Inferior parietal cortex (tissue), 1 donor: ENCODE measurements around the gene ZBTB2.
"Not testable (repeated sequence)": the region's sequence is repeated elsewhere in the genome, so short reads cannot be mapped to it uniquely, and the experiment has no call there.

Source experiments
- DNase-seq: peaks from one replicate; pipeline ENCODE4 v3.0.0-alpha.2; 2016; ENCODE audit errors: extremely low spot score

The ZBTB2 gene

GRCh38 chr6:151372164-151372563 lies 19.2 kb downstream of the ZBTB2 start:
- DNase-seq, result no peak

GRCh38 chr6:151370509-151371078 lies 20.8 kb downstream of the ZBTB2 start:
- DNase-seq, result no peak

- no peak for DNase-seq
Measured at GRCh38 chr6:151365233-151365632, 26.1 kb downstream of the ZBTB2 start.

DNA sequence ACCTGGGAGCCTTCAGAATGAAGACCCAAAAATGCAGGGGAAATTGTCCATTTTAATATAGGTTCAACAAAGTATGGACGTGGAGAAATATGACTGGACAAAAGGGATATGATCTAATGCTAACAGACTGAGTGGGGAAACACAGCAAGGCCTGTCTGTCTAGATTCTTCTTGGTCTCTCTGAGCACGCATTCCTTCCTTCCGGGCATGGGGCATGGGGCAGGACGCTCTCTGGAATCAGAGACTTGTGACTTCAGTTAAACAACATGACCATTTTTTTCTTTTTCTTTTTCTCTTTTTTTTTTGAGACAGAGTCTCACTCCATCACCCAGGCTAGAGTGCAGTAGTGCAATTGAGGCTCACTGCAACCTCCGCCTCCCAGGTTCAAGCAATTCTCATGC lies 31.9 kb downstream of the ZBTB2 start:
- no peak for DNase-seq

DNA sequence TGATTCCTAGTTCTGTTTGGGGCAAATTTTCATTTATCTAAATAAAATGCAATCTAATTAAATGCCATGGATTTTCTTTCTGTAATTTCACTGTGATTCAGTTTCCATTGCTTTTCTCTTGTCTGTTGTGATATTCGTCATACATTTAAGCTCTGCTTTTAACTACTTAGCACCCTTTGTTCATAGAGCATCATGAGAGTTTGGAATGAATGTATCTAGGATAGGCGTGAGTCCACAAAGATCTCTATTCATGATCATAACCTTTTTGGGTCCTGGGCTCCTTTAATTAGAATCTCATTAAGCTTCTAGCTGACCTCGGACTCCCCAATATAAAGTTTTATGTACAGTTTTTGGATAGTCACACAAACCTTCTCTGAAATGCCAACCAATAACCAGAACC lies 32.9 kb downstream of the ZBTB2 start:
- no peak for DNase-seq

- DNase-seq, result no peak
Measured at GRCh38 chr6:151357758-151358436, 33.5 kb downstream of the ZBTB2 start.

GRCh38 chr6:151356983-151357382 lies 34.4 kb downstream of the ZBTB2 start:
- not testable (repeated sequence) for DNase-seq

DNA sequence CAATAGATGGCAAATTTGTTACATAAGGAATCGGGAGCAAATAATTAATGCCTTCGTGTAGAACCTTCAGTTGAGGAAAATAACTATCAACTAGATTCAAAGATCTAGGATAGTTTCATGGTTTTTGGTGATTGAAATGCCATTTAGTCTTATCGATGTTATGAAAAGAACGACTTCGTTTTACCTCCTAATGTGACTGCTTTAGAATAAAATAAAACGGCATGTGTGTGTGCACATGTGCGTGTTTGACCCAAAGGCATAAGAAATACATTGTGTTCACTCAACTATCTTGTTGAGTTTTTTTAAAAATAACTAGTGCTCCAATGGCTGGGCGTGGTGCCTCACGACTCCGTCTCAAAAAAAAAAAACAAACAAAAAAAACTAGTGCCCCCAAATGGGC lies 37.6 kb downstream of the ZBTB2 start:
- DNase-seq, result no peak

DNA sequence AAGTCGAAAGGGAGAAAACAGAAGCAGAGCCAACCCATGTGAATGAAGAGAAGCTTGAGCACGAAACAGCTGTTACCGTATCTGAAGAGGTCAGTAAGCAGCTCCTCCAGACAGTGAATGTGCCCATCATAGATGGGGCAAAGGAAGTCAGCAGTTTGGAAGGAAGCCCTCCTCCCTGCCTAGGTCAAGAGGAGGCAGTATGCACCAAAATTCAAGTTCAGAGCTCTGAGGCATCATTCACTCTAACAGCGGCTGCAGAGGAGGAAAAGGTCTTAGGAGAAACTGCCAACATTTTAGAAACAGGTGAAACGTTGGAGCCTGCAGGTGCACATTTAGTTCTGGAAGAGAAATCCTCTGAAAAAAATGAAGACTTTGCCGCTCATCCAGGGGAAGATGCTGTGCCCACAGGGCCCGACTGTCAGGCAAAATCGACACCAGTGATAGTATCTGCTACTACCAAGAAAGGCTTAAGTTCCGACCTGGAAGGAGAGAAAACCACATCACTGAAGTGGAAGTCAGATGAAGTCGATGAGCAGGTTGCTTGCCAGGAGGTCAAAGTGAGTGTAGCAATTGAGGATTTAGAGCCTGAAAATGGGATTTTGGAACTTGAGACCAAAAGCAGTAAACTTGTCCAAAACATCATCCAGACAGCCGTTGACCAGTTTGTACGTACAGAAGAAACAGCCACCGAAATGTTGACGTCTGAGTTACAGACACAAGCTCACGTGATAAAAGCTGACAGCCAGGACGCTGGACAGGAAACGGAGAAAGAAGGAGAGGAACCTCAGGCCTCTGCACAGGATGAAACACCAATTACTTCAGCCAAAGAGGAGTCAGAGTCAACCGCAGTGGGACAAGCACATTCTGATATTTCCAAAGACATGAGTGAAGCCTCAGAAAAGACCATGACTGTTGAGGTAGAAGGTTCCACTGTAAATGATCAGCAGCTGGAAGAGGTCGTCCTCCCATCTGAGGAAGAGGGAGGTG lies 38.7 kb downstream of the ZBTB2 start:
- no peak for DNase-seq

DNA sequence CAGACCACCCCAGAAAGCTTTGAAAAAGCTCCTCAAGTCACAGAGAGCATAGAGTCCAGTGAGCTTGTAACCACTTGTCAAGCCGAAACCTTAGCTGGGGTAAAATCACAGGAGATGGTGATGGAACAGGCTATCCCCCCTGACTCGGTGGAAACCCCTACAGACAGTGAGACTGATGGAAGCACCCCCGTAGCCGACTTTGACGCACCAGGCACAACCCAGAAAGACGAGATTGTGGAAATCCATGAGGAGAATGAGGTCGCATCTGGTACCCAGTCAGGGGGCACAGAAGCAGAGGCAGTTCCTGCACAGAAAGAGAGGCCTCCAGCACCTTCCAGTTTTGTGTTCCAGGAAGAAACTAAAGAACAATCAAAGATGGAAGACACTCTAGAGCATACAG lies 39.6 kb downstream of the ZBTB2 start:
- DNase-seq, result no peak

DNA sequence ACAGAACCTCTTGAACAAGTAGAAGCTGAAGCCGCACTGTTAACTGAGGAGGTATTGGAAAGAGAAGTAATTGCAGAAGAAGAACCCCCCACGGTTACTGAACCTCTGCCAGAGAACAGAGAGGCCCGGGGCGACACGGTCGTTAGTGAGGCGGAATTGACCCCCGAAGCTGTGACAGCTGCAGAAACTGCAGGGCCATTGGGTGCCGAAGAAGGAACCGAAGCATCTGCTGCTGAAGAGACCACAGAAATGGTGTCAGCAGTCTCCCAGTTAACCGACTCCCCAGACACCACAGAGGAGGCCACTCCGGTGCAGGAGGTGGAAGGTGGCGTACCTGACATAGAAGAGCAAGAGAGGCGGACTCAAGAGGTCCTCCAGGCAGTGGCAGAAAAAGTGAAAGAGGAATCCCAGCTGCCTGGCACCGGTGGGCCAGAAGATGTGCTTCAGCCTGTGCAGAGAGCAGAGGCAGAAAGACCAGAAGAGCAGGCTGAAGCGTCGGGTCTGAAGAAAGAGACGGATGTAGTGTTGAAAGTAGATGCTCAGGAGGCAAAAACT lies 40.1 kb downstream of the ZBTB2 start:
- no peak for DNase-seq

DNA sequence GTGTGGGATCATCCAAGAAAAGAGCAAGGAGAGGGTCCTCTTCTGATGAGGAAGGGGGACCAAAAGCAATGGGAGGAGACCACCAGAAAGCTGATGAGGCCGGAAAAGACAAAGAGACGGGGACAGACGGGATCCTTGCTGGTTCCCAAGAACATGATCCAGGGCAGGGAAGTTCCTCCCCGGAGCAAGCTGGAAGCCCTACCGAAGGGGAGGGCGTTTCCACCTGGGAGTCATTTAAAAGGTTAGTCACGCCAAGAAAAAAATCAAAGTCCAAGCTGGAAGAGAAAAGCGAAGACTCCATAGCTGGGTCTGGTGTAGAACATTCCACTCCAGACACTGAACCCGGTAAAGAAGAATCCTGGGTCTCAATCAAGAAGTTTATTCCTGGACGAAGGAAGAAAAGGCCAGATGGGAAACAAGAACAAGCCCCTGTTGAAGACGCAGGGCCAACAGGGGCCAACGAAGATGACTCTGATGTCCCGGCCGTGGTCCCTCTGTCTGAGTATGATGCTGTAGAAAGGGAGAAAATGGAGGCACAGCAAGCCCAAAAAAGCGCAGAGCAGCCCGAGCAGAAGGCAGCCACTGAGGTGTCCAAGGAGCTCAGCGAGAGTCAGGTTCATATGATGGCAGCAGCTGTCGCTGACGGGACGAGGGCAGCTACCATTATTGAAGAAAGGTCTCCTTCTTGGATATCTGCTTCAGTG lies 40.8 kb downstream of the ZBTB2 start:
- DNase-seq, result no peak

GRCh38 chr6:151349651-151350270 lies 41.6 kb downstream of the ZBTB2 start:
- no peak for DNase-seq

GRCh38 chr6:151342750-151343149 lies 48.6 kb downstream of the ZBTB2 start:
- DNase-seq, result not testable (repeated sequence)

- DNase-seq, result no peak
Measured at GRCh38 chr6:151341476-151342195, 49.7 kb downstream of the ZBTB2 start.

- DNase-seq, result no peak
Measured at GRCh38 chr6:151340219-151340978, 51.0 kb downstream of the ZBTB2 start.

DNA sequence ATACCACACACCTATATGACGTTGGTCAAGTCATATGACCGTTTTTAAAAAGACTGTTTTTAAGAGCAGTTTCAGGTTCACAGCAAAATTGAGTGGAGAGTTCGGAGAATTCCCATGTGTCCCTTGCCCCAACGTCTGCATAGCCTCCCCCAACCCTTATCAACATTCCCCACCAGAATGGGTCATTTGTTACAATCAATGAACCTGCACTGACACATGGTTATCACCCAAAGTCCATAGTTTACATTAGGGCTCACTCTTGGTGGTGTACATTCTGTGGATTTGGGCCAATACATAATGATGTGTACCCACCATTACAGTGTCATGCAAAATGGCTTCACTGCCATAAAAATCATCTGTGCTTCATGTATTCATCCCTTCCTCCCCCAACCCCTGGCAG lies 52.0 kb downstream of the ZBTB2 start:
- DNase-seq, result no peak

DNA sequence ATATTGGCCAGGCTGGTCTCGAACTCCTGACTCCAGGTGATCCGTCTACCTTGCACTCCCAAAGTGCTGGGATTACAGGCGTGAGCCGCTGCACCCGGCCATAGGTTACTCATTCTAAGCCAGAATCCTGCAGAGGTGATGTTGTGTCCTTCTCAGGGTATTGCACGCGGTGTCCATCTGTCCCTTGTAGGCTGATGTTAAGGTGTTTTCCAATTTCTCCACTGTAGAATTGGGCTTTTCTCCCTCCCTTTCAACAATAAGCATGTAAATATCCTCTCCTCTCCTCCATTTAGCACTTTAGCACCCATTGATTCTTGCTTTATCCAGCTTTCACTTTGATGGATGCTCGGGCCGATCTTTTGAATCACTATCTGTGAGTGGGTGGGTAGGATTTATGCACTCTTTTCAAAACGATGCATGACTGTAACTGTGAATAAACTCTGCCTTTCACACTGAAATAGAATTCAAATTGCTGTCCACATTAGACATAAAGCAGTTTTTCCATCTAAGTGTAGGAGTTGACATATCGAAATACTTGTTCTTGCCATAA lies 52.6 kb downstream of the ZBTB2 start:
- DNase-seq, result no peak

- no peak for DNase-seq
Measured at GRCh38 chr6:151335930-151336329, 55.4 kb downstream of the ZBTB2 start.
